Mesenteric fat pad (tissue), 1 donor: Measurements from ENCODE around the gene CDH6. TPM values are rescaled to one million over a fixed set of nuclear protein-coding genes. Genes with fewer than 3 reads are reported as not detected.

ENCODE experiments used
- DNase-seq: peaks from one replicate; pipeline ENCODE4 v3.0.0-alpha.2; 2020; ENCODE audit warnings: low spot score
- total RNA-seq: library from RNA; stranded (reverse); fragmentation: NEBNext Ultra II Directional; extraction: Animal tissue kit (Norgen Biotek cat#: 25700); gene quantifications from one replicate; pipeline ENCODE4 v1.2.1, GENCODE V29; 2021
- donor health status: DM: yes; HTN: yes; CAD: no.

CDH6 gene
- total RNA-seq, 1 donor from 2014 or later: 1.3 TPM

DNA sequence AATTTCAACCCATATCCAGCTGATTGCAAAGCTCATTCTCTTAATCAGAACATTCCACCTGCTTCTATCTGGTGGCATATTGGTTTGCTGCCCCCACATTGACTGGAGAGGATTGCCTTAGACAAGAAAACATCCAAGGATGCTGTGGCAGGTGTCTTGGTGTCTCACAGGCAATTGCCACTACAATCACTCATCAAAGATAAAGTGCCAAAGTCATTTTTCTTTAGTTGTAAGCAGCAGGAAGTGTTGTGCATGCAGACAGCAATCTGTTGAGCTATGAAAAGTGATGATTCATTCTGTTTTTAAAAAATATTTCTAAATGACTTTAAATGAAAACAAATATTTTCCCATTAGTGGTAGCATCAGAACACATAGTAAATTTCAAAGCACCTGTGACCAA, 53.9 kb downstream of the CDH6 start:
- DNase-seq: no peak

DNA sequence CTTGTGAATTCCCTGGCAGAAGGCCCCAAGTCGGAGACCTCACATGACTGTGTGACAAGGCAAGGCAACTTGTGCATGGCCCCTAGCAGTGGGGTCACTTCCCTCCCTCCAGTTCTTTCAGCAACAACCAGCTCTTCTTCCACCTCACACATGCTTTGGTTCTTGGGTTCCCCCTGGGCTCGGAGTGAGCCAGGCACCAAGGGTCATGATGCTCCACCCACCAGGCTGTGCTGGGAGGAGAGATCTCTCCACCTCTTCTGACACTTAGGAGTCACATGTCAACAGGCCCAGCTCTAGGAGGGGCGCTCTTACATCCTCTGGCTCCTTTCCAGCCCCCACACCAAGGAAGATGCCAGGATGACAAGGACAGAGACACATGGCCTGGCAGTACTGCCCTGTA, 56.7 kb downstream of the CDH6 start:
- DNase-seq: no peak

DNA sequence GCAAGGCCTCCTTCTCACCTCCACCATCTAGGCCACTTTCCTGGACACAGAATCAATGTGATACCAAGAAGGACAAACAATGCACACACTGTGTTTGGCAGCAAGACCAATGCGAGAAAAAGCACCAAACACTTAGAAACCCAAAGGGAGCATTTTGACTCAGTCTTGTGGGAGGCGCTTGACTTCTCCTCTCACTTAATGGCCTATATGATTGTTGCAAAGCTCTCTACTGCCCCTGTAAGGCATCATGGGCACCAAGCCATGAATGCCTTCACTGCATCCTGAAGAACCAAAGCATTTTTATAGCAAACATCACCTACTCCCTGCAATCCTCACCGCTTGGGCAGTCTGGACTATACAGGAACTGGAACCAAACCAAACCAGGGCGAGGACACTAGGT, 57.5 kb downstream of the CDH6 start:
- no peak for DNase-seq

DNA sequence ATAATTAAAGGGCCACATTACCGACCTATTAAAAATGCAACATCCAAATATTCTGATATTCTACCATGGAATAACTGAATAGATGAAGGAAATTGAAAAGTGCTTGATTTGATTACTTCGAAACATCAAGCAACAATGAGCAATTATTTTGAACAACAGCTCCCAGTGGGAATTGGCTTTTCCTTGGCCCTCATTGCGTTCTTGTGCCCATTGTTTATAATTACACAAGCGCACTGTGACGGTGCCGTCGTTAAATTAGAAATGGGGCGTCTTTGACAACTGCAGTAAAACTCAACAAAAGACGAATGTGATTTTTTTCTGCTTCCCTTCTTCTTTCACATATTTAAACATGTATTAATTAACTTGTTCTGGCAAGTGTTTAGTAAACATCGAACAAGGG, 61.6 kb downstream of the CDH6 start:
- DNase-seq: no peak

DNA sequence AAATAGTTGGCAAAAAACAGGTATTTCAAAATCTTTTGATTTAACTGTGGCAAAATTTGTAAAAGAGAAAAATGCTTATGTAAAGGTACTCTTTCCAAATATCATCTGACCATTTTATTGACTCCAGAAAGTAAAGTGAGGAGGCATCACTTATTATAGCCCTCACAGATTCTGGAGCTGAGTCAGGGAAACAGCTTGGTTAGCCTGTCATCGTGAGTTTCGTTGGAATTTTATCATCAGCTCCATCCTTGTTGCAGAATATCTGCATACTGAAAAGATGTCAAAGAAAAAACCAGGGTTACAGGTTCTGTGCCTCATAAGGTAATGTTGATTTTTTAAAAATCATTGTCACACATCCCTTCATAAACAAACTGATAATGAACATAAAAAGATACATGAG, 74.8 kb downstream of the CDH6 start:
- no peak for DNase-seq

DNA sequence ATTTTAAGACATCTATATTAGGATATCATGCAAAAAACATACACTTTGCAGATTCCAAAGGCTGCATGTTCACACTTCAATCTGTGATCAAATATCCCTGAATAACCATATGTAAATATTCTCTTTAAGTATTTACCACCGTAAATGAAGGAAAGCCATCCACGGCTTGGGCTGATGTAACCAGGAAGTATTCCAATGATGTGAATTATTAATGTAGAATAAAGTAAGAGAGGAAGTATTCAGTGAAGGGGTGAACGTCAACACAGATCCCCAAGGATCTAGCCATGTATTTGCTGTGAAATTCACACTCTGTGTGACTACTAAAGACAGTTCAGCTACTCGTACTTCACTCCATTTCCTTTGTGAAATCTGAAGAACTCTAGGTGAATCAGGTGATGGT, 75.2 kb downstream of the CDH6 start:
- DNase-seq: no peak

DNA sequence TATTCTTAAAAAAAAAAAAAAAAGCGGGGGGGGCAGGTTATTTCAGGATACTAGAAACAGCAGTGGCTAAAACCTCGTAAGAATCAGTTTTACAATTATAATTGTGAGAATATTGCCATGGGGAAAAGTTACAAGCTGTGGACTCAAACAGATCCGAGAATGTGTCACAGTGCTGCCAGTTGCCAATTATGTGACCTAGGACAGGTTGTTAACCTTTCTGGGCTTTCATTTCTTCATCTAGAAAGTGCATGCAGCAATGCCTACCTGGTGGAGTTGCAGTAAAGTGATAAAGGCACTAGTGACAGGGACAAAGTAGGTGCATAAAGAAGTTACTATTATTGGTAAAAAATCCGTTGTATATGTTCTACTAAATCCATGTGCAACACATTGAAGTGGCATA, 75.8 kb downstream of the CDH6 start:
- DNase-seq: no peak

DNA sequence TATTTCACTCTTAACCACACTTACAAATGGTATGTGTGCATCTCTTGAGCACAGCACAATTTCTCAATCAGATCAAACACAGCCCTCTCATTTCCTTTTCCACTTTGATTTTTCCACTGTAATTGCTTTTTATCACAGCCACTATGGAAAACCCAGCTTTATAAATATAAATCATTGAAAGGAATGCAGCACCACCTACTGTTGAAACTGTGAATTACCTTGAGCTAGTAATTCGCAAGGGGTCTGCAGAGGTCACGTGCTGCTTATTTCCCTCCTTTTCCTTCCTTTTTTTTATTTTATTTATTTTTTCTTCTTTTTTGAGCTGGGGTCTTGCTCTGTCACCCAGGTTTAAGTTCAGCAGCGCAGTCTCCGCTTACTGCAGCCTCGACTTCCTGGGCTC, 76.9 kb downstream of the CDH6 start:
- no peak for DNase-seq

DNA sequence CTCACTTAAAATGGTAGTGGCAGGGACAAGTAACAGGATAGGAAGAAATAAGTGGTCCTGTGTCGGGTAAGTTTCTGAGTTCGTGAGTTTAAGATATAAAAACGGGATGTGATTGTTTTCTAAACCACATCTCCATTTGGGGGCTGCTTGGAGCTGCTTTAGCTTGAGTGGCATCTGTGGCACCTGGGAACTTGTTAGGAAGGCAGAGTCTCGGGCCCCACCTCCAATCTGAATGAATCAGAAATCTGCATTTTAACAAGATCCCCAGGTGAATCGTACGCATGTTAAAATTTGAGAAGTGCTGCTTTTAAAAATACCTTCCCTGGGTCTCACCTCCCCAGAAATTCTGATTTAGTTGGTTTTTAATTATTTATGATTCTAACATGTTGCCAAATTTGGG, 78.1 kb downstream of the CDH6 start:
- no peak for DNase-seq

DNA sequence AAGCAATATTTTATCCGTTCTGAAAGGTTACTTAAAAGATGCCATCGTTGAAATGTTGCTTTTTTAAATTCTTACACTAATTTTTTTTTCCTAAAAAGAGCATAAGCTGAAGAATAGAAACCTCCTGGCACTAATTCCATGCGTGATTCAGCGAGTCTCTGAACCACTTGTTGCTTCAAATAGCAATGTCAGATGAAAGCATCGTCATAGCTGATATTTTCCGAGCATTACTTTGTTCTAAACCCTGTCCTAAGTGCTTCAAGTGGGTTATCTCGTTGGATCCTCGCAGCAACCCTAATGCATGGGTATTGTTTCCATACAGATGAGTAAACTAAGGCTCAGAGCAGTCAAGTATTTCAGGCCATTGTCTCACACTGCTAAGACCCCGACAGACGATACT, 79.7 kb downstream of the CDH6 start:
- no peak for DNase-seq

DNA sequence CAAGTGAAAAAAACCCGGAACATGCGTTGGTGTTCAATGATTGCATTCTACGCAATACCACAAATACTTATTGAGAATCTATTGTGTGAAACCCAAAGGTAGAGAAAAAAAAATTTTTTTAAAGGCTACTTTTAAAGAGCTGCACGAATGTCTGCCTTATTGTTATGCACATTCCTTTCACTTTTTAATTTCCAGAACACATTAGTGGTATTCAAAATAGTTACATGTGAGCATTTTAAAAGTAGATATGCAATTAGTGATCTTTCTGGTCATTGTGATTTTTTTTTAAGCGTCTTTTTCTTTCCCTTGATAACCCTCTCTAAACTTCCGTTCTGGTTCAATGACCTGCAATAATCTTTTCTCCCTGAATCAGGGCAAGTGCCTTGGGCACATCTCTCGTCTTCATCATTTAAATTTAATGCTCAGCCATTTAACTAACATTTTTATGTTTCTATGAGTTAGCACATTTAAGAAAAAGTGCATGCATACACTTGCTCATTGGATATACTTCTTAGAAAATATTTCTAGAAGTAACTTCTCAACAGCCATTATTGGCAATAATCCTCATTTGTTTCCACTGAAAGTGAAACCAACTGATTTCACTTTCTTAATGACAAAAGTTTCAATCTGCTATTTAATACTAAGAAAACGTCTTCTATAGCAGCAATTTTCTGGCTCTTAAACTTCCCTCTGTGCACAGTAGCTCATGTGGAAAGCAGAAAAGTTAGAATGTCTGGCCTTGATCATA, 80.3 kb downstream of the CDH6 start:
- DNase-seq: no peak

DNA sequence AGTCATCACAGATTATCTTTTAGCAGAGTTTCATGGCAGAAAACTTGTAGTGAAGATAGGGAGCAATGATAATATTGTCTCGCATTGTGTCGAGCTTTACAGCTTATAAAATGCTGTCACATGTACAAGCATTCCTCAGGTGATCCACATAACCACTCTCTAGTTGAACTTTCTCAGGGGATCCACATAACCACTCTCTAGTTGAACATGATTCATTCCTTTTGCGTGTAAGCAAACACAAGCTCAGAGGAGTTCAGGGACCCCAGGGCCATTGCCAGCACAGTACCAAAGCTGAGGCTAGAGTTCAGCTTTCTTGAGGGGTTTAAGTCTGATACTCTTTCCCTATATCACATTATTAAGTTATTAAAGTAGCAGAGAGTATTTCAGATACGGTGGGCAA, 86.7 kb downstream of the CDH6 start:
- DNase-seq: no peak

DNA sequence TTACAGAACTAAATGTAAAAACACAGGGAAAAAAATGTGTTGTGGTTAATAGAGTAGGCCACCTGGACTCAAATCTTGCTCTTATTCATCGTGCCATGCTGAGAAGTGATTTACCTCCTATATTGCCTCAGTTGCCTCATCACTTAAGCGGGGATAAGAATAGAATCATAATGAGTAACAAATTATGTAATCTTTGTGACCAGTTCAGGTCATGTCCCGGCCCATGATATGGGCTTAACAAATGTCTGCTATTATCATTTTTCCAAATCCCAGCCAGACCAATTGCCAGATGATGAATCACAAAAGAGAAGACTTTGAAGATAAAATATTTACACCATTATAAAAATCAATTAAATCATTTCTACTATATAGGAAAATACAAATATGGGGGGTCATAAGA, 89.8 kb downstream of the CDH6 start:
- no peak for DNase-seq

DNA sequence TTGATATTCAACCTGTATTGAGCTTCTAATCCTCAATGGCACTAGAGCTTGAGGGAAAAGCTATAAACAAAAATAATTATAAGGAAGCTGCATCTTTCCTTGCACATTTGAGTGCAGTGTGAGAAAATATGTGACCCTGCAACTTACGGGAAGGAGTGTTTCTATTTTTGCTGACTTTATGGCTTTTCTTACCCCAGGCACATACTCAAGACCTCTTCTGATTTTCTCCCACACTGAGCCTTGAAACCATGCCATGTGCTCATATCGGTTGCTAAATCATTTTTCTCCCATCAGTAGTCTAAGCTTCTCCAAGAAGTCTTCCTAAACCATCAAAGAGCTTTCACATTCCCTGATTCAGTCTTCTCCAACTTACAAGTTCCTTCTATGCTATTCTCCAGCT, 91.5 kb downstream of the CDH6 start:
- DNase-seq: no peak

DNA sequence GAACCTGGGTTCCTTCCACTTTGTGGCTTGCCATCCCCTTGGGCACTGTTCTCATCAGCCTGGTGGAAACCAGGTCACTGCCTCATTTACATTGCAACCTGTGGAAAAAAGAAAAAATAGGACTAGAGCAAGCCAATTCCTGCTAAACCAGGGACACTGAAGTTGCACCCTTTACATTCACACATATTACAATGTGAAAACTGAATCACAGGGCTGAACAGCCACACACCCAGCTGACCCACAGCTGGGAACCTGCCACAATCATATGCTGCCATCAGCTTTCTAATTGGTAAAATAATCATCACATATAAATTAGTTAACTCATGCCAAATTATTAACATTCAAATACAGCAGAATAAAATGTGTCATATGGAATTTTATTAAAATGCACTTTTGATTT, 94.5 kb downstream of the CDH6 start:
- no peak for DNase-seq

DNA sequence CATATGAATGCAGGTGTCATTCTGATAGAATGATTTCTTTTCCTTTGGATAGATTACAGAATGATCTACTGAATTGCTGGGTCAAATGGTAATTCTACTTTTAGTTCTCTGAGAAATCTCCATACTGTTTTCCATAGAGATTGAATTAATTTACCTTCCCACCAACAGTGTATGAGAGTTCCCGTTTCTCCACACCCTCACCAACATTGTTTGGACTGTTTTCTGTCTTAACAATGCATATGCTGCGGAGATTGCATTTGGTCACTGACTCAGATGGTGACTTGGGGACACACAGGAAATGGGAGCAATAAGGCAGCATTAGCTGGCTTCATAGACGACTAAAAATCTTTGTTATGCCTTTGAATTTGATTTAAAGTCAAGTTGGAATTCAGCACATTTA, 95.9 kb downstream of the CDH6 start:
- no peak for DNase-seq

DNA sequence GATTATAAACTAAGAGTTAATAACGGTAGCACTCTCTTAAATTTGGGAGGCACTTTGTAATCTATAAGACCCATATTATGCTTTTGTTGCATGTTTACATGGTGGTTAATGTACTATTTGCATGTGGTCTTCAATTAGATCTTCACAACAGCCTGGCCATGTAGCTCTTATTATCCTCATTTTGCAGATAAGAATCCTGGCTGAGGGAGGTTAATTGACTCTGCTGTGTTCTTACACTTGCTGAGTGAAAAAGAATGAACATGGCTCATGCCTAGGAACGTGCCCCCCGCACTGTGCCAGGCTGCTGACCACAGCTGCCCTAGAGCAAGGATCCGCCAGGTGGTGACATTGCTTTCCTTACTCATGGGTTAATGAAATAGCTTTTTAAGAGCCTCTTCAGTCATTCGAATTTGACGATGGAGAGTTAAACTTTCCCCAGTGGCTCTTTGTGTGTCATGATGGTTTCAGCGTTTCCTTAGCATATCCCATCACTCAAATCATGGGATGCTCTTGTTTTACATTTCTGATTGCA, 97.9 kb downstream of the CDH6 start:
- no peak for DNase-seq

DNA sequence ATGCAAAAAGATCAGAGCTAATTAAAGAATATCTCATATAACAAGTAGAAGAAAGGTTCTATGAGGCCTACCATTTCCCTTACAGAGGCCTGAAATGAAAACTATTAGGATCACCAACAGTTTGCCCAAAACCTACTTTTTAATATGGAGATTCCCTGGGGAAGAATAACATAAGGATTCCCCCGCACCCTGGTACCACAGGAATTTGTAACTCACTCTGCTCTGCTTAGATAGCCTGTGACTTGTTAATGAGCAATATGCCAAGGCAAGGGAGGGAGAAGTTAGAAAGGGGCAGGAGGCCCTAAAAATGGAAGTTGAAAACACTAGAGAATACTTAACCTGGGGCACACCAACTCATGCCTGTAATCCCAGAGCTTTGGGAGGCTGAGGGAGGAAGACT, 107.0 kb downstream of the CDH6 start:
- no peak for DNase-seq

DNA sequence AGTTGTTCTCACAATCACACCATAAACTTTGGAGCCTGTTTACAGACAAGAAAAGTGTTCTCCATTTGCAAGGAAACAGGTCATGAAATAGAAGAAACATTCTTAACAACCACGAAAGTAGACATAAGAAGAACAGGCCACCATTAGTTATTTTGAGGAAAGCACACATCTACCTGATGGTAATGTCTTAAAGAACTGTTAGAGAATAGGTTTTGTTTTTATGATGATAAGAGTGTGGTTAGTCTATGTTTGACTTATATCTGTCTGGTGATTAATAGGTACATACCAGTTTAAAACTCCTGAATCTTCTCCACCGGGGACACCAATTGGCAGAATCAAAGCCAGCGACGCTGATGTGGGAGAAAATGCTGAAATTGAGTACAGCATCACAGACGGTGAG, 108.3 kb downstream of the CDH6 start:
- no peak for DNase-seq

DNA sequence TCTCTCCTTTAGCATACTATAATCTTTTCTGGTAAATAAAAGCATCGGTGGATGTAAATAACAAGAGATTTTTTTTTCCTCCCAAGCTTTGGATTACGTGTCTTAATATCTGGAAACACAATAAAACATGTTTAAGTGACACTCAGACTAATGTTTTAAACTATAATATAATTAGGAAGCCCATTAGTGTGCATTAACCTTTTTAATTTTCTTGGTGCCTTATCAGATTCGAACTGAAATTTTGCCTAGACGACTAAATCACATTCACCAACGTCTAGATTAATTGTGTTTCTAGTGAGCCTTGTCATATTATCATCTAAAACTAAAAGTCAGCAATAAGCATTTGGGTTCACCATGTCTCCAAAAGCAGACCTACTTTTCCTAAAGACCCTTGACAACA, 110.2 kb downstream of the CDH6 start:
- no peak for DNase-seq

DNA sequence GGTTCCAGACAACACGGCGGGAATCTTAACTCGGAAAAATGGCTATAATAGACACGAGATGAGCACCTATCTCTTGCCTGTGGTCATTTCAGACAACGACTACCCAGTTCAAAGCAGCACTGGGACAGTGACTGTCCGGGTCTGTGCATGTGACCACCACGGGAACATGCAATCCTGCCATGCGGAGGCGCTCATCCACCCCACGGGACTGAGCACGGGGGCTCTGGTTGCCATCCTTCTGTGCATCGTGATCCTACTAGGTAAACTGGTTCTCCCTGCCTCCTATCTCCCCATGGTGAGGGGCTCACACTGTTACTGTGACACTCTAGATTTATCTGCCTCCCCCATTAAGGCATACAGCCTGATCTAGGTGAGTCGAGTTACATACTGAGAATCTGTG, 124.2 kb downstream of the CDH6 start:
- DNase-seq: no peak

DNA sequence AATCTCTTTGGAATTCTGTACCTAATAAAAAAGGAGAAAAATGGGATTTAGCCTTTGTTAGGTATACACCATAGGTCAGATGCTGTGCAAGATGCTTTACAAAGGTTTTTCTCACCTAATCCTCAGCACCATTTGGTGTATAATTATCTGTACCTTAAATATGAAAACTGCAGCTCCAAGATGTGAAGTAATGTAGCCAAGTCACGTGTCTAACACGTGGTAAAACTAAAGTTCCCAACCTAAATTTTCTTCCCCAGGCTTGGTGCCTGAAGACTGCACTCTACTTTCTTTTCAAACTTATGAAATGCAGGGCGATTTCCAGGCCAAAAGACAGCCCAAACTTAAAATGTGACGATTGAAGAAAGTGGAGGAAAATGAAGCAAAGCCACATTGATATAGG, 125.8 kb downstream of the CDH6 start:
- no peak for DNase-seq

DNA sequence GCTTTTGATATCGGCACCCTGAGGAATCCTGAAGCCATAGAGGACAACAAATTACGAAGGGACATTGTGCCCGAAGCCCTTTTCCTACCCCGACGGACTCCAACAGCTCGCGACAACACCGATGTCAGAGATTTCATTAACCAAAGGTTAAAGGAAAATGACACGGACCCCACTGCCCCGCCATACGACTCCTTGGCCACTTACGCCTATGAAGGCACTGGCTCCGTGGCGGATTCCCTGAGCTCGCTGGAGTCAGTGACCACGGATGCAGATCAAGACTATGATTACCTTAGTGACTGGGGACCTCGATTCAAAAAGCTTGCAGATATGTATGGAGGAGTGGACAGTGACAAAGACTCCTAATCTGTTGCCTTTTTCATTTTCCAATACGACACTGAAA, 129.5 kb downstream of the CDH6 start:
- no peak for DNase-seq

DNA sequence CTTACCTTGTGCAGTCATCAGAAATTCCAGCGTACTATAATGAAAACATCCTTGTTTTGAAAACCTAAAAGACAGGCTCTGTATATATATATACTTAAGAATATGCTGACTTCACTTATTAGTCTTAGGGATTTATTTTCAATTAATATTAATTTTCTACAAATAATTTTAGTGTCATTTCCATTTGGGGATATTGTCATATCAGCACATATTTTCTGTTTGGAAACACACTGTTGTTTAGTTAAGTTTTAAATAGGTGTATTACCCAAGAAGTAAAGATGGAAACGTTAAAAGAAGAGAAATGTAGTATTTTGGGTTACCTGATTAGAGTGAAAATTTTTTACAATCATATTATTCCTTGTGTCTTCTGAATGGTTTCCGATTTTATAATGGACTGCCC, 131.4 kb downstream of the CDH6 start:
- DNase-seq: no peak
